Measurements from ENCODE around the gene CTNNA3.

The CTNNA3 gene

DNA sequence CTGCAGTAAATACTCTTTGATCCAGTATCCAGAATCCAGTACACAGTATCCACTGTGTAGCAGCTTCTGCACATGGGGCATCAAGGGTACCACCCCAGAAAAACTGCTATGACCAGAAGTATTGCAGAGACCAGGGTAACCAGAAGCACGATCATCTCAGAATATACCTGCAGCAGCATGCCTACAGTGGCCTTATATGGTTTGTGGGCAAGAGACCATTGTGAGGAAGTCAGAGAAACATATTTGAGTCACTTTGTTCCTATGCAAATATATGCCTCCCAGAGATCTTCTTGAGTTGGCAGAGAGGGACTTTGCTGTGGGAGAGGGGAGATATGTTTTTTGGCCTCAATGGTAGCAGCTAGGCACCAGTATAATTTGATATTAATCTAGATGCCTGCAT, 976.5 kb downstream of the CTNNA3 start:
- DNase-seq, result no peak

GRCh38 chr10:66717231-66717981, 978.6 kb downstream of the CTNNA3 start:
- no peak for DNase-seq

DNA sequence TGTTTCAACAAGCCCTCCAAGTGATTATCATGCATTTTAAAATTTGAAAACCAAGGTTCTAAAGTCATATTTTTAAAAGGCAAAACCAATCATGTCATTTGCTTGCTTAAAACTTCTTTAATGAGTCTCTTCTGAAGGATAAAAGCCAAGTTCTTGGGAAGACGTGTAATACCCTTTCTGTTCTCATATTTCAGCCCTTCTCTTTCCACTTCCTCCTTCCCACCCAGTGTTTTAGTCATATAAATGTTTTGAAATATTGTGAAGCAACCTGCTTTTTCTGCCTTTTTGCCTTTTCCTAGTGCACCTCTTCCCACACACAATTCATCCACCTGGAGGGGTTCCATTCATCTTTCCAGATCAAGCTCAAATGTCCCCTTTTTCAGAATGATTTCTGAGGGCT, 981.3 kb downstream of the CTNNA3 start:
- no peak for DNase-seq

DNA sequence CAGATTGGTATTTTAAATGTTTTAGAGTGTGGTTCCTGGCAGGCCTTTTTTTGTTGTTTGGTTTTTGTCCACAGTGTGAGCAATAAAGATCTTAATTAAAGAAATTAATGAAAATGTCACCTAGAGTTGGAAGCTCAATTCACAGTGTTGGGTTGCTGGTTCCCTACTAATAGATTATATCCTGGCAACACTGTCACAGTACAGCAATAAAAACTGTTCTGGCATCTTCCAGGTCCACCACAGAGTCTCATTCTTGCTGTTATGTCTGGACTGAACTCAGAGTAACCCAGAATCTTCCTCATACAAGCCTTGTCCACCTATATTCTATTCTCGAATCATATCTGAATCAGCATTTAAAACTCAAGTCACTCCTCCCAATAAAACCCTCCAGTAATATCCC, 982.6 kb downstream of the CTNNA3 start:
- no peak for DNase-seq

- DNase-seq, result no peak
Measured at GRCh38 chr10:66698069-66698468, 997.9 kb downstream of the CTNNA3 start.

DNA sequence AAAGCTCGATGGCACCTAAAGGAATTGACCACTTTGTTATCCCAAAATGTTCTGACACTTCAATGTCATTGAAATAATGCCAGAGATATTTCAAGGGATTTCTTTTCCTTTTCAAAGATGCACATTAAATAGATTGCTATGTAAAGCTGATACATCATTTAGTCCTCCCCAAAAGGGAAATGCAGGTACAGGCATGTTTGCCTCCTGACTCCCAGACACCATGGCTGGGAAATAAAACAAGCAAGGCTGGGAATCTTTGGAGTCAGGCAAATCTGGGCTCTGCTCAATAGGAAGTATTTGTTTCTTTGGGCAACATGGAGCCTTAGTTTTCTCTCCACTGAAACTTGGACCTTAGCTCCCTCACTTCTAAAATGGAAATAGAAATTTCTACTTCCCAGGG, 1000.9 kb downstream of the CTNNA3 start:
- DNase-seq, result no peak

- DNase-seq, result no peak
Measured at GRCh38 chr10:66684581-66684980, 1011.4 kb downstream of the CTNNA3 start.

GRCh38 chr10:66680886-66681285, 1015.1 kb downstream of the CTNNA3 start:
- no peak for DNase-seq

DNA sequence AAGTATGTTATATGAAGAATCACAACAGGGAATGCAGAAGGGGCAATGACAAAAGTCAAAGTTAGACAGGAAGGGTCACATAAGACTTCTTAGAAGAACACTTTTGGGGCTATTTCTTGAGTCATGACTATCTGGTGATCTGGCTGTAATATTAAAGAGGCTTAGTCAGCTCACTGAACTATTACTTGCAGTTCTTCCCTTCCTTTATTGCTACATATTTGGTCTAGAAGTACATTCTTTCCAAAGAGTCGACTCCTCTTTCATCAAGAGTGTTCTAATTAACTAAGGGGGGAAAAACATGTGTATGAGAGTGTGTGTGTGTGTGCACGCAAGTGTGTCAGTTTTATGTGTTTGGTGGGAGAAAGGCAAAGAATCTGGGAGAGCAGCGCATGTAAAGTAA, 1017.5 kb downstream of the CTNNA3 start:
- DNase-seq, result no peak

DNA sequence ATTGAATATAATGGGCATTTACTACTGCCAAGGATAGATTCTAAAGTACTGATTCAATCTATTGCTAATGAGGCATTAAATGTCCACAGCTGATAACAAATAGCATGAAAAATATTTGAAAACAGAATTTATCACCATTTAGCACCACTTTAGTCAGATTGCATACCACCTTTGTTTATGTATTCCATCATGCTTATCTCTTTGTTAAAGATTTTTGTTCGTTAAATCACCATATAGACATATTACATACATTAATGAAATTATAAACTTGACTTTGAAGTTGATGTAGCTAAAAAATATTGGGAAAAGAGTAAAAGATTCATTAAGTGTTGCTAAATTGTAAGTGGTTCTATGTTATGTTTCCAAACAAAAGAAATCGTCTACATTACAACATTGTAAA, 1022.9 kb downstream of the CTNNA3 start:
- DNase-seq, result no peak

- no peak for DNase-seq
Measured at GRCh38 chr10:66671562-66671961, 1024.4 kb downstream of the CTNNA3 start.

DNA sequence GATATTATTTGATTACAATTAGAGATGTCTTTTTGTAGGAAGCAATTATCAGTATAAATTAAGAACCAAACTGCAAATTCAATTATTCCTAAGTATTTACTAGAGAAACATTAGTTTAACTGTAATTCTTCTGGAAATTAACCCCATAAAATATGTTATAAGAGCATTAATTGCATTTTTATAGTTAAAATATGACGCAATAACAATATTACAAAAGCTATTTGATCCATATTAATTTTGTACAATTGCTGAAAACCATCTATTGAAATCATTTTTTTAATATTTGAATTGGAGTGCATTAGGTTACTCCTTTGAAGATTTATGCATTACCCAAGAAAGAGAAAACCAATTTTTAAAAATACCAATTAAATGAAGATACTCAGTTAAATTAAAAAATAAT, 1024.9 kb downstream of the CTNNA3 start:
- DNase-seq, result no peak

- no peak for DNase-seq
Measured at GRCh38 chr10:66656499-66656898, 1039.5 kb downstream of the CTNNA3 start.

- DNase-seq, result no peak
Measured at GRCh38 chr10:66654861-66655260, 1041.1 kb downstream of the CTNNA3 start.

DNA sequence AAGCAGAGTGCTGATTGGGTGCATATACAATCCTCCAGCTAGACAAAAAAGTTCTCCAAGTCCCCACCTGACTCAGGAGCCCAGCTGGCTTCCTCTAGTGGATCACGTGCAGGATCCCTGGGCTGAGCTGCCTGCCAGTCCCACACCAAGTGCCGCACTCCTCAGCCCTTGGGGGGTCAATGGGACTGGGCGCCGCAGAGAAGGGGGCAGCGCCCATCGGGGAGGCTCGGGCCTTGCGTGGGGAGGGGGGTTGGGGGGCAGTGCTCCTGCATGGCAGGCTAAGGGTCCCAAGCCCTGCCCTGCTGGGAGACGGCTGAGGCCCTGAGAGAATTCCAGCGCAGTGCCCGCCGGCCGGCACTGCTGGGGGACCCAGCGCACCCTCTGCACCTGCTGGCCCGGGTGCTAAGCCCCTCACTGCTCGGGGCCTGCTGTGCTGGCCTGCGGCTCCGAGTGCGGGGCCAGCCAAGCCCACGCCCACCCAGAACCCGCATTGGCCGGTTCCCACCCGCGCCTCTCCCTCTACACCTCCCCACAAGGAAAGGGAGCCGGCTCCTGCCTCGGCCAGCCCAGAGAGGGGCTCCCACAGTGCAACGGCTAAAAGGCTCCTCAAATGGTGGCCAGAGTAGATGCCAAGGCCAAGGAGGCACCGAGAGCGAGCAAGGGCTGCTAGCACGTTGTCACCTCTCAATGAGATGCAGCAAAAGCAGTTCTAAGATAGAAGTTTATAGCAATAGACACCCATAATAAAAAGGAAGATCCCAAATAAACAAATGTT, 1044.5 kb downstream of the CTNNA3 start:
- DNase-seq, result no peak

DNA sequence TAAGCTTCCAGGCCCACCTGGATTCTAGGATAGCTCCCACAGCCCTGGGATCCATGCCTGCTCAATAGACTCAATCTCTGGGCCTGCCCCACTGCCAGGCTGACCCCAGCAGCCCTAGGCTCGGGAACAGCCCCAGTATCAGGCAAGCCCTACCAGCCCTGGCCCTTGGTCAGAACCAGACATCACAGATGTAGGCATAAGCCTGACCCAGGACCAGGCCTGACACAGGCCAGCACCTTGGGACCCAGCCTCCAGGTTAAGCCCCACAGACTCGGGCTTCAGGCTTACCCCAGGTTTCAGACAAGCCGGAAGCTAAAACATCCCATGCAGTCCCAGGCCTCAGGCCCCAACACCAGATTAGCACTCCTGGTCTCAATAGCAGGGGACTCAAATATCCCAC, 1046.4 kb downstream of the CTNNA3 start:
- DNase-seq, result no peak

GRCh38 chr10:66642217-66642616, 1053.8 kb downstream of the CTNNA3 start:
- DNase-seq, result no peak

GRCh38 chr10:66639371-66639770, 1056.6 kb downstream of the CTNNA3 start:
- DNase-seq, result no peak

DNA sequence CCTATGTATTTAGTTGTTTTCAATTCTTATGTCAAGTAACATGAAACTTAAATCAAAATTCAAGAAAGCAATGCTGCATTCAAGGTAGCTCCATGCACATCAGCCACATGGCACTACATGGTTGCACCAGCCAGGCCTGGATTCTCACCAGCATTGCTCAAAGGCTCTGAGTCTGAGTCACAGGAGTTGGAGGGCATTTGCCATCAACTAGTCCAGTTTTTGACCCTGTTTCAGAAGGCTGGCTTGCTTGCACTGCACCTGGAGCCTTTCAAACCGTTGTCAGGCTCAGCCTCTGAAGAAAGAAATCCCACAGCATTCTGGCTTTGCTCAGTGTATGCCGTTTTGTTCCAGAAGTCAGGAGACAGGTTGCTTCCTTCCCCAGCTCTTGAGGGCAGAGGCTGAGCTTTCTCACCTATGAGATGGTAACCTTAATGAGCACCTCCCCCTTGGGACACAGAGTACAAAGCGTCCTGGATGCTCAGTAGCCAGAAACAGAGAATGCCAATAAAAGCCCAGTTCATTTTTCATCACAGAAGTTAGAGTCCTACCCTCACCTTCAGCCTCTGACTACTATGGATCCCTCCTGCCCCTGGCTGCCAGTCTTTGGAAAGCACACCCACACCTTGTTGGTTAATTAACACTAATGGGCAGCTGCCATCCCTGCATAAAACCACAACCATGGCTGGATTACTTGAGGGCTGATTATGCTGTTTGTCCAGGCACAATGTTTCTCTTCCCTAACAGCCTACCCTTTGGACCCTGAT, 1058.5 kb downstream of the CTNNA3 start:
- no peak for DNase-seq

- DNase-seq, result no peak
Measured at GRCh38 chr10:66629996-66630395, 1066.0 kb downstream of the CTNNA3 start.

DNA sequence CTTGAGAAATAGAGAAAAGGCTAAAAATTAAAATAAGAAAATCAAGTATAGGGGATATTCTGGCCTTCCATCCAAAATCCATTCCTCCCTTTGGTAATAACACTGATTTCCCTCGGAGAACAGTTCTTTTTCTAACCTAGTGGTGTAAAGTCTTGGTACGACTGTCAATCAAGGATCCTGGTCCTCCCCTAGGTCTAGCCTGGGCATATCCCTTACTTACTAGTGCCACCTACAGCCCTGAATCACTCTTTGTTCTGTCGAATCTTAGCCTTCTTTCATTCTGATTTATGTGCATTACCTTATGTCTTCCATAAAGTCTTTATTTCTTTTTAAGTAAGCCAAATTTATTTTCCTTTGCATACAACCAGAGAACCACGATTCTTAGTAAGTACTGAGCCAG, 1068.8 kb downstream of the CTNNA3 start:
- no peak for DNase-seq

DNA sequence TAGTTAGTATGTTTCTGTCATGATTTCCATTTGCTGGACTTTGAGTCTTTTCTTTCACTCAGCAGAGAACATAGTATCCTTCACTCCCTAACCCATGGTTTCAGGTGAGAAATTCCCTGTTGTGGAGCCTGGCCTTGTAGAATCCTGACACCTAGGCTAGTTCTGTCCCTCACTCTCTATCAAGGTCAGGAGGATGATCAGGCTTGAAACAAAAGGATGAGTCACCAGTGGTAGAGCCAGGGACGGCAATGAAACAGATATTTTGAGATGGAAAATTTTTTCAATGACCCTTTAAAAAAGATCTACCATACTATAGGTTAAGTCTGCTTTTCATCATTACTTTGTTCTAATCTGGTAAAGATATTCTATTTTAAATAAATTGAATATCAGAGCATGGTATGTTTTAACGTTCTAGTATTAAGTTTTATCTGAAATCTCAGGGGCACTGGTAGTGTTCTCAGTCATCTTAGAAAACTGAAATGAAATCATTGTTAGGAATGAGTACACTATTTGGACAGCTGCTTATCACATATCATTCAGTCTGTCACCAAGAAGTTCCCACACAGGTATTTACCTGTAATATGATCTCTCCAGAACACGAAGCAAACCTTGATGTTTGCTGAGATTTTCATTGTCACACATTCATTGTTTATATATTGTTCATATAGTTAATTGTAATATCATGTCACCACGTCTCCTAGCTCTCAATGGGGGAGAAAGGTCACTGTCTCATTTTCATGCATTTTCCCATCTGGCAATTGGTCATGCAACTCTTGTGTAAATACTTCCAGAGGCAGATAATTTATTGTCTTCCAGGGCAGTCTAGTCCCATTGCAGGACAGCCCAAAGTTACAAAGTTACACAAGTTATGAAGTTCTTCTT, 1070.0 kb downstream of the CTNNA3 start:
- DNase-seq, result no peak

DNA sequence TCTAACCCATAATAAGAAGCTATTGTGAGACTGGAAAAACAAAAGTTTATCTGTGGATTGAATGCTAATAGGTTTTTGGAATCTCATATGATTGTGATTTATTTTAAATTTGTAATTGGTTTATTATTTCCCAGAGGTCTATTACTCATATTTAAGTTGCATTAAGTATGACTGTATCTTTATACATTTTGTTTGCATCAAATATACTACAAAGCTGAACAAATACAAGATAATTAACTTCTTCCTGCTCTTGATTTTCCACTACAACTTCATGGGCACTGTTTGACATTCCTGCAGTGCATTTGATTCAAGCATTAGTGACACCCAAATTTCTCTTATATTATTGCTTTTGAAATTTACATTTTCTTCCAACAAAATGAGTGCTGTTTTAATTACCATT, 1073.9 kb downstream of the CTNNA3 start:
- no peak for DNase-seq

Measured in cortex of kidney (tissue), 1 donor.